GM08714 (cell line): ENCODE results near the gene SANBR.
"Not testable (repeated sequence)": the region's sequence is repeated elsewhere in the genome, so short reads cannot be mapped to it uniquely, and the experiment has no call there.

Experiments
- H3K4me3 ChIP-seq: fragments of 200-500 bp; sonication (Bioruptor generic); 2 replicates; pipeline ENCODE4 v1.5.1; 2014; ENCODE audit warnings: mild to moderate bottlenecking, low read length, inconsistent platforms
- ZNF274 ChIP-seq: IDR thresholded peaks from 2 replicates; pipeline ENCODE4 v1.6.1; 2012; ENCODE audit warnings: mild to moderate bottlenecking, low read depth, low read length

Gene SANBR

GRCh38 chr2:61065714-61066709, at the start of gene SANBR:
Gene SANBR (plus strand): TSS chr2:61065871. CDS start chr2:61070351, 4,480 bp downstream.
- no peak for TF ChIP-seq ZNF274
- peak within 1 kb of the TSS; percentile 73 for H3K4me3 ChIP-seq

- H3K4me3 ChIP-seq, result peak overlapping the region; percentile 84; the same call in 1 of the 2 replicates
- TF ChIP-seq ZNF274, result no peak
These were observed 49.7 kb upstream of the SANBR start for GRCh38 chr2:61015976-61016375.

- no peak for TF ChIP-seq ZNF274
- peak overlapping the region; percentile 84 for H3K4me3 ChIP-seq
These were observed 49.2 kb upstream of the SANBR start for GRCh38 chr2:61016392-61017002.

- peak overlapping the region; percentile 84 for H3K4me3 ChIP-seq
- TF ChIP-seq ZNF274, result no peak
These were observed 48.6 kb upstream of the SANBR start for GRCh38 chr2:61017003-61017555.

GRCh38 chr2:61017556-61018317, 47.9 kb upstream of the SANBR start, which contains the start of the genes PEX13 and PUS10:
Gene PEX13 (plus strand): TSS chr2:61017720. CDS start chr2:61017760, 40 bp downstream.
Gene PUS10 (minus strand): TSS chr2:61018255. CDS start chr2:61011890, 6,365 bp downstream.
- H3K4me3 ChIP-seq, result peak within 1 kb of the TSS; percentile 84
- TF ChIP-seq ZNF274, result no peak

GRCh38 chr2:61018318-61018755, 47.3 kb upstream of the SANBR start:
- TF ChIP-seq ZNF274, result no peak
- peak overlapping the region; percentile 84 for H3K4me3 ChIP-seq

GRCh38 chr2:61018798-61019197, 46.9 kb upstream of the SANBR start:
- peak overlapping the region; percentile 84; the same call in 1 of the 2 replicates for H3K4me3 ChIP-seq

GRCh38 chr2:61021228-61021660, 44.4 kb upstream of the SANBR start:
- H3K4me3 ChIP-seq, result no peak overlapping the region
- no peak for TF ChIP-seq ZNF274

More at GRCh38 chr2:61018798-61019197, 46.9 kb upstream of the SANBR start:
- TF ChIP-seq ZNF274, result no peak

GRCh38 chr2:61023670-61024069, 42.0 kb upstream of the SANBR start:
- no peak for TF ChIP-seq ZNF274
- H3K4me3 ChIP-seq, result no peak overlapping the region

- H3K4me3 ChIP-seq, result no peak overlapping the region
- TF ChIP-seq ZNF274, result no peak
These were observed 36.1 kb upstream of the SANBR start for GRCh38 chr2:61029533-61029932.

GRCh38 chr2:61034592-61034991, 31.1 kb upstream of the SANBR start:
- H3K4me3 ChIP-seq, result not testable (repeated sequence)

GRCh38 chr2:61036643-61037042, 29.0 kb upstream of the SANBR start:
- H3K4me3 ChIP-seq, result not testable (repeated sequence)

- TF ChIP-seq ZNF274, result no peak
These were observed 22.9 kb upstream of the SANBR start for GRCh38 chr2:61042807-61043206.

GRCh38 chr2:61044636-61045035, 21.0 kb upstream of the SANBR start:
- H3K4me3 ChIP-seq, result no peak overlapping the region
- TF ChIP-seq ZNF274, result no peak

More at GRCh38 chr2:61042807-61043206, 22.9 kb upstream of the SANBR start:
- no peak overlapping the region for H3K4me3 ChIP-seq
